Upper lobe of left lung (tissue), 6 donors: ENCODE data around the gene GNG7. TPM values are rescaled to one million over a fixed set of nuclear protein-coding genes. Genes with fewer than 3 reads are reported as not detected.
"Not testable (repeated sequence)": the region's sequence is repeated elsewhere in the genome, so short reads cannot be mapped to it uniquely, and the experiment has no call there.

Experiments used
- ATAC-seq, 2 donors: fragments of 200-7000 bp; cut with Tn5 transposase; one replicate each; pipeline ENCODE4 v1.9.1; 2022; ENCODE audit warnings: mild to moderate bottlenecking in 2 of 2, moderate library complexity in 2 of 2; ENCODE audit not compliant: low FRiP score in 2 of 2
- DNase-seq, 2 donors: peaks; one replicate each; pipeline ENCODE4 v3.0.0-alpha.2; 2019 to 2020
- H3K27ac ChIP-seq, 4 donors: fragments of 200-600 bp; sonication (generic); one replicate each; pipeline ENCODE4 v1.5.1; 2016 to 2019
- H3K27me3 ChIP-seq, 4 donors: fragments of 200-600 bp; sonication (generic); one replicate each; pipeline ENCODE4 v1.5.1; 2017 to 2019
- H3K36me3 ChIP-seq, 4 donors: fragments of 200-600 bp; sonication (generic); one replicate each; pipeline ENCODE4 v1.5.1; 2016 to 2019
- H3K4me1 ChIP-seq, 4 donors: fragments of 200-600 bp; sonication (generic); one replicate each; pipeline ENCODE4 v1.5.1; 2018 to 2019
- H3K4me3 ChIP-seq, 4 donors: fragments of 200-600 bp; sonication (generic); one replicate each; pipeline ENCODE4 v1.5.1; 2017 to 2019; ENCODE audit warnings: mild to moderate bottlenecking in 2 of 4, moderate library complexity in 1 of 4
- H3K9me3 ChIP-seq, 4 donors: fragments of 200-600 bp; sonication (generic); one replicate each; pipeline ENCODE4 v1.5.1; 2018 to 2019
- EP300 ChIP-seq, 4 donors: sonication (generic); formaldehyde crosslinking; IDR thresholded peaks; one replicate each; pipeline ENCODE4 v1.5.1; 2017; ENCODE audit warnings: antibody characterized with exemption in 4 of 4, control low read depth in 2 of 4
- POLR2A ChIP-seq, 4 donors: fragments of 450-650 bp; IDR thresholded peaks; one replicate each; pipeline ENCODE4 v1.5.1; 2016 to 2017; ENCODE audit warnings: antibody characterized with exemption in 4 of 4, mild to moderate bottlenecking in 2 of 4
- POLR2AphosphoS5 ChIP-seq, 2 donors: sonication (generic); formaldehyde crosslinking; IDR thresholded peaks; one replicate each; pipeline ENCODE4 v1.5.1; 2017; ENCODE audit warnings: antibody characterized with exemption in 2 of 2
- WGBS, 2 donors: methylation state at CpG; one replicate each; pipeline ENCODE4 v1.1.5; 2017 to 2018; 5-methylcytosine and 5-hydroxymethylcytosine counted together
- total RNA-seq, 6 donors: library from RNA; depleted of rRNA in 4 of 6; stranded (reverse); fragments of >200 nt in 4 of 6; gene quantifications; one replicate each; pipeline versions ENCODE4 v1.1.0 to v1.2.1, GENCODE V29; 2016 to 2021
- TF ChIP-seq, protein P1 (sequence below), 6 experiments: fragments of 450-650 bp in 4 of 6; fragments of 200-600 bp in 2 of 6; sonication (generic) in 2 of 6; IDR thresholded peaks; one replicate each; pipeline ENCODE4 v1.5.1; 2016 to 2019; ENCODE audit warnings: antibody characterized with exemption in 6 of 6
- donor health status: DM: no; HTN: no; CAD: no; lungs with moderate emphysema.
- donor health status: DM: no; HTN: yes; CAD: no; lungs with severe emphysema.

GNG7 gene
- total RNA-seq, 6 donors from 2014 or later: 3.5 to 7.7 (median 7.1) TPM

DNA sequence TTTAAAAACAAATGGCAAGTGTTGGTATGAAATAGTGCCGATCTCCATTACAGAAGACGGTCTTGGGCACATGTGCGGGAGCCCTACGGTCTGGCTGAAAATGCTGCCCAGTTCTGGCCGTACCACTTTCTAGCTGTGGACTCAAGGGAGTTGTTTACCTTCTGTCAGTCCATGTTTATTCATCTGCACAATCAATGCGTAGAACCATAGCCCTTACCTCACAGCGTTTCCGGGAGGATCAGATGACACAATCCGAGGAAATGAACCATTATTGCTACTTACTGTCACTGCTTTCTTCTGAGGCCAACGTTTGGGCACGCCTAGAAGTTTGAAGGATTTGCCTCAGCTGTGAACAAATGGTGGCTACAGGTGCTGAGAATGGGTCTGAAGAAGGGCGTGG is 195.4 kb downstream of the GNG7 start:
- peak overlapping the region; percentile 54 to 75 (median 69) for H3K27ac ChIP-seq
- DNase-seq: peak in 1 of 2 donors; percentile 59
- no peaks in the 10 kb centered on the region for H3K27me3 ChIP-seq
- H3K4me3 ChIP-seq: peak overlapping the region in 1 of 4 donors; percentile 1
- H3K9me3 ChIP-seq: no peaks in the 10 kb centered on the region
- peak; percentile 53 to 74 for ATAC-seq
- peak in 1 of 4 donors; percentile 31 for TF ChIP-seq POLR2A (IDR thresholded peaks at IDR 0.05)
- peak; percentile 86 to 99 for TF ChIP-seq POLR2AphosphoS5 (IDR thresholded peaks at IDR 0.05)
- TF ChIP-seq, protein P1, sequence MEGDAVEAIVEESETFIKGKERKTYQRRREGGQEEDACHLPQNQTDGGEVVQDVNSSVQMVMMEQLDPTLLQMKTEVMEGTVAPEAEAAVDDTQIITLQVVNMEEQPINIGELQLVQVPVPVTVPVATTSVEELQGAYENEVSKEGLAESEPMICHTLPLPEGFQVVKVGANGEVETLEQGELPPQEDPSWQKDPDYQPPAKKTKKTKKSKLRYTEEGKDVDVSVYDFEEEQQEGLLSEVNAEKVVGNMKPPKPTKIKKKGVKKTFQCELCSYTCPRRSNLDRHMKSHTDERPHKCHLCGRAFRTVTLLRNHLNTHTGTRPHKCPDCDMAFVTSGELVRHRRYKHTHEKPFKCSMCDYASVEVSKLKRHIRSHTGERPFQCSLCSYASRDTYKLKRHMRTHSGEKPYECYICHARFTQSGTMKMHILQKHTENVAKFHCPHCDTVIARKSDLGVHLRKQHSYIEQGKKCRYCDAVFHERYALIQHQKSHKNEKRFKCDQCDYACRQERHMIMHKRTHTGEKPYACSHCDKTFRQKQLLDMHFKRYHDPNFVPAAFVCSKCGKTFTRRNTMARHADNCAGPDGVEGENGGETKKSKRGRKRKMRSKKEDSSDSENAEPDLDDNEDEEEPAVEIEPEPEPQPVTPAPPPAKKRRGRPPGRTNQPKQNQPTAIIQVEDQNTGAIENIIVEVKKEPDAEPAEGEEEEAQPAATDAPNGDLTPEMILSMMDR (IDR thresholded peaks at IDR 0.05): no peak
- peak; percentile 84 to 99 (median 94) for TF ChIP-seq EP300 (IDR thresholded peaks at IDR 0.05)
- H3K36me3 ChIP-seq: no peaks in the 10 kb centered on the region
- 11 to 16% methylated on average over 8 to 12 of the region's 12 CpGs for WGBS, 2 donors
- peaks cover 14 to 20% (median 17%) of the 10 kb centered on the region in 4 donors for H3K4me1 ChIP-seq

DNA sequence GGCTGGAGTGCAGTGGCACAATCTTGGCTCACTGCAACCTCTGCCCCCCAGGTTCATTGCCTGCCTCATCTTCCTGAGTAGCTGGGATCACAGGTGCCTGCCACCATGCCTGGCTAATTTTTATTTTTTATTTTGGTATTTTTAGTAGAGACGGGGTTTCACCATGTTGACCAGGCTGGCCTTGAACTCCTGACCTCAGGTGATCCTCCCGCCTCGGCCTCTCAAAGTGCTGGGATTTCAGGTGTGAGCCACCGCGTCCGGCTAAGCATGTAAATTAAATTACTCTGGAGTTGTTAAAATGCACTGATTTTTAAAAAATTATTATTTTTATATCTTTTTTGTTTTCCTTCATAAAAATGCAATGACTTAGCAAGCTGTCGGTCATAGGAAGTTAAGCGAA is 195.8 kb downstream of the GNG7 start:
- ATAC-seq, H3K9me3 ChIP-seq, H3K36me3 ChIP-seq, DNase-seq, H3K27me3 ChIP-seq: not testable (repeated sequence)
- peak overlapping the region; percentile 54 to 75 (median 69) for H3K27ac ChIP-seq
- H3K4me1 ChIP-seq: peaks cover 14 to 20% (median 17%) of the 10 kb centered on the region in 4 donors
- WGBS, 2 donors: 74 to 75% methylated on average over 8 of the region's 8 CpGs
- H3K4me3 ChIP-seq: peak overlapping the region in 1 of 4 donors; percentile 1

DNA sequence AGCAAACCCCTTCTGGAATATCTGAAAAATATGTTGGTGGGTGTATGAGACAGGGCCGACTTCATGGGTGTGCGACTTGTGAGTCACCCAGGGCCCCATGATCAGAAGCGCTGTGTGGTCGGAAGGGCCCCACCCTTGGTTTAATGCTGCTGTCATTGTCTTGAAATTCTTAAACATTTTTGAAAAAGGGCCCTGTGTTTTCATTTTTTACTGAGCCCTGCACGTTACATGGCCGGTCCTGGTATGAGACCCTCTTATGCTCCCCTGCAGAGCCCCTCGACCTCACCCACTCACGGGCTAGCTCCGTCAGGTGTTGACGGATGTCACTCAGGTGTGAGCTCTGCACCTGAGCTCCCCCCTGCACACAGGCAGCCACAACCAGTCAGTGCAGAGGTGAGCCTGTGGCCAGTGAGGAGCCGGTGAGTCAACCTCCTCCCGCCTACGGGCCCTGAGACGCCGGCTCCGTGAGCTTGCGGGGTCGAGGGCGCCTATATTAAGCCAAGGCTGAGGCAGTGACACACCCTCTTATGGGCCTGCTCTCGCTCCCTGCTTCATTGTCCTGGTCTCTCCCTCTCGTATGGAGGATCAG is 198.9 kb downstream of the GNG7 start:
- TF ChIP-seq POLR2A (IDR thresholded peaks at IDR 0.05) (no peak), POLR2AphosphoS5 (IDR thresholded peaks at IDR 0.05) (no peak), EP300 (IDR thresholded peaks at IDR 0.05) (no peak)
- TF ChIP-seq, protein P1 (IDR thresholded peaks at IDR 0.05): no peak
- peak in 1 of 2 donors; percentile 45 for DNase-seq
- 60 to 68% methylated on average over 10 to 21 of the region's 21 CpGs for WGBS, 2 donors

DNA sequence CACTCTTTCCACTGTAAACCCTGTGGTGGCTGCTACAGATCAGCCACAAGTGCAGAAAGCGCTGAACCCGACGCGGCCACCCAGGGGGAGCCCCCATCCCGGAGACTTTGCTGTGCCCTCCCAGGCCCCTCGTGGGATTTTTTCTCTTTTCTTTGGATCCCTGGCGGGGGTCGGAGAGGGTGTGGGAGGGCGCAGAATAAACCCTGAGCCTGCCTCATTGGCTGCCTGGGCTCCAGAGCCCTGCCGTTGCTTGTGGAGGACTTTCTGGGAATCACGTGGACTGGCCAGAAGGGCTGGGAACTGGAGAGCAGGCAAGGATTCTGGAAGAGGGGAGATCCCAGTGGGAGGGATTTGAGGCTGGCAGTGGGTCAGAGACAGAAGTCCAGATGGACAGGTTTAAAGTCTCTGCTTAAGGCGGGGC is 201.6 kb downstream of the GNG7 start:
- TF ChIP-seq, protein P1 (IDR thresholded peaks at IDR 0.05): no peak
- peak in 1 of 2 donors; percentile 20 for TF ChIP-seq POLR2AphosphoS5 (IDR thresholded peaks at IDR 0.05)
- H3K4me3 ChIP-seq: no peak overlapping the region
- H3K4me1 ChIP-seq: peaks cover 6 to 23% (median 11%) of the 10 kb centered on the region in 4 donors
- DNase-seq (peak in 1 of 2 donors; percentile 75), ATAC-seq (peak; percentile 30 to 64)
- H3K36me3 ChIP-seq: no peaks in the 10 kb centered on the region
- H3K27me3 ChIP-seq: no peaks in the 10 kb centered on the region
- 67 to 82% methylated on average over 12 of the region's 12 CpGs for WGBS, 2 donors
- no peaks in the 10 kb centered on the region for H3K9me3 ChIP-seq
- no peak overlapping the region for H3K27ac ChIP-seq

More for the DNA sequence above, 198.9 kb downstream of the GNG7 start:
- H3K4me3 ChIP-seq: no peak overlapping the region
- no peaks in the 10 kb centered on the region for H3K36me3 ChIP-seq
- peak overlapping the region in 3 of 4 donors; percentile 24 to 54 (median 28) for H3K27ac ChIP-seq
- peaks cover 14 to 29% (median 18%) of the 10 kb centered on the region in 4 donors for H3K4me1 ChIP-seq
- H3K27me3 ChIP-seq: no peaks in the 10 kb centered on the region
- peak; percentile 51 to 86 for ATAC-seq
- no peaks in the 10 kb centered on the region for H3K9me3 ChIP-seq

DNA sequence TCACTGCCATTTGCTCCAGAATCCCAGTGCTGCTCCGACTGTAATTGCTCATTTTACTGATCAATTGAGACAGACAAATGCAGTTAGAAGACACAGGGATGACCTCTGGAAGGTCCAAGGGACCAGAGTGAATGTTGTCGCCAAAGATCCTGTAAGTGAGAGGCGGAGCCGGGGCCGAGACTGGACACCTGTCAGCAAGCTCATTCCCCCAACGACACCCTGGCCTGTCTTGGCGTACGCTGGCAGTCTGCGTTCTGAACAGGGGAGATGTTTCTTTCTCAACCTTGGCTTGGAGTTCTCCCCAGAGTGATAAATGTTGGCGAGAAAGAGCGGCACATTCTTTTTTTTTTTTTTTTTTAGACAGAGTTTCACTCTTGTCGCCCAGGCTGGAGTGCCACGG is 202.3 kb downstream of the GNG7 start:
- Histone ChIP-seq H3K4me1 (peaks cover 13 to 30% (median 18%) of the 10 kb centered on the region in 4 donors), H3K27me3 (no peaks in the 10 kb centered on the region), H3K27ac (no peak overlapping the region), H3K36me3 (no peaks in the 10 kb centered on the region), H3K4me3 (no peak overlapping the region), H3K9me3 (no peaks in the 10 kb centered on the region)
- TF ChIP-seq, protein P1 (IDR thresholded peaks at IDR 0.05): no peak
- TF ChIP-seq EP300 (IDR thresholded peaks at IDR 0.05) (no peak), POLR2A (IDR thresholded peaks at IDR 0.05) (no peak), POLR2AphosphoS5 (IDR thresholded peaks at IDR 0.05) (no peak)
- WGBS, 2 donors: 91 to 96% methylated on average over 13 of the region's 13 CpGs
- DNase-seq: no peak
- no peak for ATAC-seq
